Thyroid gland (tissue), 4 donors: ENCODE measurements around the gene DYNLT5.

Experiments
- POLR2A ChIP-seq, 2 donors: fragments of 450-650 bp; IDR thresholded peaks; one replicate each; pipeline ENCODE4 v1.6.1; 2017; ENCODE audit warnings: antibody characterized with exemption in 2 of 2, mild to moderate bottlenecking in 2 of 2, moderate library complexity in 1 of 2
- TF ChIP-seq, protein P1 (sequence below), 6 experiments: fragments of 200-600 bp in 3 of 6; fragments of 450-650 bp in 3 of 6; sonication (generic) in 3 of 6; IDR thresholded peaks; one replicate each; pipeline ENCODE4 v1.5.1; 2016 to 2019; ENCODE audit warnings: antibody characterized with exemption in 6 of 6, mild to moderate bottlenecking in 2 of 6, inconsistent platforms in 1 of 6, moderate library complexity in 1 of 6

GRCh38 chr1:66747501-66747900 is 4.8 kb upstream of the DYNLT5 start:
- TF ChIP-seq POLR2A (IDR thresholded peaks at IDR 0.05), result no peak
- TF ChIP-seq, protein P1, sequence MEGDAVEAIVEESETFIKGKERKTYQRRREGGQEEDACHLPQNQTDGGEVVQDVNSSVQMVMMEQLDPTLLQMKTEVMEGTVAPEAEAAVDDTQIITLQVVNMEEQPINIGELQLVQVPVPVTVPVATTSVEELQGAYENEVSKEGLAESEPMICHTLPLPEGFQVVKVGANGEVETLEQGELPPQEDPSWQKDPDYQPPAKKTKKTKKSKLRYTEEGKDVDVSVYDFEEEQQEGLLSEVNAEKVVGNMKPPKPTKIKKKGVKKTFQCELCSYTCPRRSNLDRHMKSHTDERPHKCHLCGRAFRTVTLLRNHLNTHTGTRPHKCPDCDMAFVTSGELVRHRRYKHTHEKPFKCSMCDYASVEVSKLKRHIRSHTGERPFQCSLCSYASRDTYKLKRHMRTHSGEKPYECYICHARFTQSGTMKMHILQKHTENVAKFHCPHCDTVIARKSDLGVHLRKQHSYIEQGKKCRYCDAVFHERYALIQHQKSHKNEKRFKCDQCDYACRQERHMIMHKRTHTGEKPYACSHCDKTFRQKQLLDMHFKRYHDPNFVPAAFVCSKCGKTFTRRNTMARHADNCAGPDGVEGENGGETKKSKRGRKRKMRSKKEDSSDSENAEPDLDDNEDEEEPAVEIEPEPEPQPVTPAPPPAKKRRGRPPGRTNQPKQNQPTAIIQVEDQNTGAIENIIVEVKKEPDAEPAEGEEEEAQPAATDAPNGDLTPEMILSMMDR (IDR thresholded peaks at IDR 0.05), result no peak
